ENCODE results near the gene NDST3. TPM values are rescaled to one million over a fixed set of nuclear protein-coding genes. Genes with fewer than 3 reads are reported as not detected.
"Not testable (repeated sequence)": the region's sequence is repeated elsewhere in the genome, so short reads cannot be mapped to it uniquely, and the experiment has no call there.

Gene NDST3
- total RNA-seq, 4 donors from 2014 or later = 1.7 TPM; not detected in 3

- H3K27ac ChIP-seq = no peak overlapping the region
- no peaks in the 10 kb centered on the region for H3K27me3 ChIP-seq
- H3K4me3 ChIP-seq = no peak overlapping the region
- no peak for DNase-seq
- H3K9me3 ChIP-seq = no peaks in the 10 kb centered on the region
- intact Hi-C loops (cut with DNase I; ENCODE audit: low total_unique reads) = no loop called here
- TF ChIP-seq CTCF (IDR thresholded peaks at IDR 0.05) (no peak), POLR2A (IDR thresholded peaks at IDR 0.05) (no peak)
- H3K4me1 ChIP-seq = no peaks in the 10 kb centered on the region
- H3K36me3 ChIP-seq = no peaks in the 10 kb centered on the region
These were observed 229.8 kb downstream of the NDST3 start for GRCh38 chr4:118264096-118264495.

- H3K4me3 ChIP-seq = peak overlapping the region; percentile 6 to 29
- DNase-seq = no peak
- no peaks in the 10 kb centered on the region for H3K27me3 ChIP-seq
- H3K36me3 ChIP-seq = no peaks in the 10 kb centered on the region
- H3K4me1 ChIP-seq = no peaks in the 10 kb centered on the region
- no peak overlapping the region for H3K27ac ChIP-seq
- TF ChIP-seq POLR2A (IDR thresholded peaks at IDR 0.05) (no peak), CTCF (IDR thresholded peaks at IDR 0.05) (no peak)
- intact Hi-C loops (cut with DNase I; ENCODE audit: low total_unique reads) = no loop called here
- no peaks in the 10 kb centered on the region for H3K9me3 ChIP-seq
These were observed 231.2 kb downstream of the NDST3 start for GRCh38 chr4:118265312-118266144.

- H3K4me1 ChIP-seq; H3K36me3 ChIP-seq; intact Hi-C loops (cut with DNase I; ENCODE audit: low total_unique reads); H3K27ac ChIP-seq; H3K4me3 ChIP-seq; DNase-seq; H3K27me3 ChIP-seq; H3K9me3 ChIP-seq: not testable (repeated sequence)
These were observed 231.8 kb downstream of the NDST3 start for GRCh38 chr4:118266145-118266496.

- Histone ChIP-seq H3K27me3 (no peaks in the 10 kb centered on the region), H3K4me1 (no peaks in the 10 kb centered on the region), H3K36me3 (no peaks in the 10 kb centered on the region), H3K27ac (no peak overlapping the region), H3K9me3 (no peaks in the 10 kb centered on the region), H3K4me3 (no peak overlapping the region)
- TF ChIP-seq POLR2A (IDR thresholded peaks at IDR 0.05) (no peak), CTCF (IDR thresholded peaks at IDR 0.05) (no peak)
- no peak for DNase-seq
- intact Hi-C loops (cut with DNase I; ENCODE audit: low total_unique reads) = no loop called here
These were observed 234.5 kb downstream of the NDST3 start for GRCh38 chr4:118268780-118269179.

GRCh38 chr4:118270492-118270891 lies 236.2 kb downstream of the NDST3 start:
- intact Hi-C loops (cut with DNase I; ENCODE audit: low total_unique reads) = no loop called here
- no peak for DNase-seq

More at GRCh38 chr4:118270492-118270891, 236.2 kb downstream of the NDST3 start:
- Histone ChIP-seq H3K27me3 (no peaks in the 10 kb centered on the region), H3K36me3 (no peaks in the 10 kb centered on the region), H3K9me3 (no peaks in the 10 kb centered on the region), H3K4me3 (no peak overlapping the region), H3K4me1 (no peaks in the 10 kb centered on the region), H3K27ac (no peak overlapping the region)
- TF ChIP-seq POLR2A (IDR thresholded peaks at IDR 0.05) = no peak
- peak; percentile 28 to 54 (median 36) for TF ChIP-seq CTCF (IDR thresholded peaks at IDR 0.05)
